HepG2 (cell line): ENCODE data around the gene GPER1. TPM values are rescaled to one million over a fixed set of nuclear protein-coding genes. Genes with fewer than 3 reads are reported as not detected.
A peak's percentile ranks its signal among the peaks of the same experiment; 100 is the strongest.

ENCODE experiments used
- CC2D1A ChIP-seq: sonication (generic); formaldehyde crosslinking; IDR thresholded peaks from 2 replicates; pipeline ENCODE4 v1.8.1; 2023; ENCODE audit warnings: mild to moderate bottlenecking, missing genetic modification reagents
- DNMT1 ChIP-seq: sonication (generic); formaldehyde crosslinking; IDR thresholded peaks from 2 replicates; pipeline ENCODE4 v1.5.1; 2020; ENCODE audit warnings: mild to moderate bottlenecking, missing genetic modification reagents
- HOXA3 ChIP-seq: sonication (generic); formaldehyde crosslinking; IDR thresholded peaks from 2 replicates; pipeline ENCODE4 v1.5.0; 2020; ENCODE audit warnings: missing genetic modification reagents
- KMT2B ChIP-seq: IDR thresholded peaks from 2 replicates; pipeline ENCODE4 v1.6.1; 2016; ENCODE audit warnings: missing genetic modification reagents, missing compliant biosample characterization
- MEIS2 ChIP-seq: sonication (generic); formaldehyde crosslinking; IDR thresholded peaks from 2 replicates; pipeline ENCODE4 v1.9.0; 2021; ENCODE audit warnings: mild to moderate bottlenecking, missing genetic modification reagents
- MLLT10 ChIP-seq: sonication (generic); formaldehyde crosslinking; IDR thresholded peaks from 2 replicates; pipeline ENCODE4 v1.4.0; 2020; ENCODE audit warnings: missing genetic modification reagents
- MYNN ChIP-seq: sonication (generic); formaldehyde crosslinking; IDR thresholded peaks from 2 replicates; pipeline ENCODE4 v1.4.0; 2020; ENCODE audit warnings: mild to moderate bottlenecking, low read depth, missing genetic modification reagents
- SOX6 ChIP-seq, 2 experiments: fragments of 450-650 bp in 1 of 2; sonication (generic) in 1 of 2; formaldehyde crosslinking in 1 of 2; IDR thresholded peaks; 2 replicates each; pipeline versions ENCODE4 v1.4.0 to v1.6.1; 2017 to 2020; ENCODE audit warnings: antibody characterized with exemption in 1 of 2, mild to moderate bottlenecking in 1 of 2, missing genetic modification reagents in 1 of 2
- SRSF1 ChIP-seq: fragments of 200-400 bp; formaldehyde crosslinking; optimal IDR thresholded peaks from 2 replicates; pipeline ENCODE3; 2017; ENCODE audit warnings: mild to moderate bottlenecking, low read depth, low read length, moderate library complexity
- STAT5B ChIP-seq: sonication (generic); formaldehyde crosslinking; IDR thresholded peaks from 2 replicates; pipeline ENCODE4 v1.4.0; 2020; ENCODE audit warnings: missing genetic modification reagents
- ZBTB46 ChIP-seq: sonication (generic); formaldehyde crosslinking; IDR thresholded peaks from 2 replicates; pipeline ENCODE4 v1.4.0; 2020; ENCODE audit warnings: mild to moderate bottlenecking, missing genetic modification reagents, borderline replicate concordance
- ZMYM4 ChIP-seq: sonication (generic); formaldehyde crosslinking; IDR thresholded peaks from 2 replicates; pipeline ENCODE4 v1.8.1; 2023; ENCODE audit warnings: mild to moderate bottlenecking, missing genetic modification reagents
- ZNF10 ChIP-seq: sonication (generic); formaldehyde crosslinking; IDR thresholded peaks from 2 replicates; pipeline ENCODE4 v1.4.0; 2020; ENCODE audit warnings: mild to moderate bottlenecking, low read depth, missing genetic modification reagents, borderline replicate concordance
- ZNF224 ChIP-seq: sonication (generic); formaldehyde crosslinking; IDR thresholded peaks from 2 replicates; pipeline ENCODE4 v1.5.0; 2020; ENCODE audit warnings: mild to moderate bottlenecking, missing genetic modification reagents
- polyA plus RNA-seq, 8 experiments: library from polyadenylated mRNA; depleted of rRNA in 3 of 8; stranded (reverse) in 7 of 8; unstranded in 1 of 8; fragments of >200 nt; fragmentation: Illumina TruSeq in 4 of 8; extraction: Trizol in 4 of 8; gene quantifications; 2 replicates each; pipeline versions ENCODE4 v1.2.1 to v1.2.3, GENCODE V29; 2011 to 2016; ENCODE audit warnings: low read depth in 4 of 8, missing spikeins in 1 of 8, mixed read lengths in 1 of 8; ENCODE audit not compliant: insufficient read depth in 1 of 8
- total RNA-seq, 5 experiments: library from RNA; depleted of rRNA; stranded (reverse); fragments of >200 nt; fragmentation: Illumina TruSeq; extraction: Trizol; gene quantifications; 2 replicates each; pipeline ENCODE4 v1.2.3, GENCODE V29; 2016; ENCODE audit warnings: low read depth in 1 of 5
- TF ChIP-seq, protein P1 (sequence below): IDR thresholded peaks from 2 replicates; pipeline ENCODE4 v1.4.0; 2020; ENCODE audit warnings: mild to moderate bottlenecking, missing genetic modification reagents
- TF ChIP-seq, protein P2 (sequence below): IDR thresholded peaks from 2 replicates; pipeline ENCODE4 v1.6.1; 2016; ENCODE audit warnings: missing compliant biosample characterization, missing genetic modification reagents, borderline replicate concordance
- TF ChIP-seq, protein P3 (sequence below): sonication (generic); formaldehyde crosslinking; IDR thresholded peaks from 2 replicates; pipeline ENCODE4 v1.4.0; 2020; ENCODE audit warnings: low read depth, missing genetic modification reagents

Gene GPER1
- total and polyA plus RNA-seq, 2 of the 13 experiments (the other 11 are each of a cell fraction or from before 2014, with no cell fraction given), result 12.7 to 19.7 TPM

- TF ChIP-seq, protein P1, sequence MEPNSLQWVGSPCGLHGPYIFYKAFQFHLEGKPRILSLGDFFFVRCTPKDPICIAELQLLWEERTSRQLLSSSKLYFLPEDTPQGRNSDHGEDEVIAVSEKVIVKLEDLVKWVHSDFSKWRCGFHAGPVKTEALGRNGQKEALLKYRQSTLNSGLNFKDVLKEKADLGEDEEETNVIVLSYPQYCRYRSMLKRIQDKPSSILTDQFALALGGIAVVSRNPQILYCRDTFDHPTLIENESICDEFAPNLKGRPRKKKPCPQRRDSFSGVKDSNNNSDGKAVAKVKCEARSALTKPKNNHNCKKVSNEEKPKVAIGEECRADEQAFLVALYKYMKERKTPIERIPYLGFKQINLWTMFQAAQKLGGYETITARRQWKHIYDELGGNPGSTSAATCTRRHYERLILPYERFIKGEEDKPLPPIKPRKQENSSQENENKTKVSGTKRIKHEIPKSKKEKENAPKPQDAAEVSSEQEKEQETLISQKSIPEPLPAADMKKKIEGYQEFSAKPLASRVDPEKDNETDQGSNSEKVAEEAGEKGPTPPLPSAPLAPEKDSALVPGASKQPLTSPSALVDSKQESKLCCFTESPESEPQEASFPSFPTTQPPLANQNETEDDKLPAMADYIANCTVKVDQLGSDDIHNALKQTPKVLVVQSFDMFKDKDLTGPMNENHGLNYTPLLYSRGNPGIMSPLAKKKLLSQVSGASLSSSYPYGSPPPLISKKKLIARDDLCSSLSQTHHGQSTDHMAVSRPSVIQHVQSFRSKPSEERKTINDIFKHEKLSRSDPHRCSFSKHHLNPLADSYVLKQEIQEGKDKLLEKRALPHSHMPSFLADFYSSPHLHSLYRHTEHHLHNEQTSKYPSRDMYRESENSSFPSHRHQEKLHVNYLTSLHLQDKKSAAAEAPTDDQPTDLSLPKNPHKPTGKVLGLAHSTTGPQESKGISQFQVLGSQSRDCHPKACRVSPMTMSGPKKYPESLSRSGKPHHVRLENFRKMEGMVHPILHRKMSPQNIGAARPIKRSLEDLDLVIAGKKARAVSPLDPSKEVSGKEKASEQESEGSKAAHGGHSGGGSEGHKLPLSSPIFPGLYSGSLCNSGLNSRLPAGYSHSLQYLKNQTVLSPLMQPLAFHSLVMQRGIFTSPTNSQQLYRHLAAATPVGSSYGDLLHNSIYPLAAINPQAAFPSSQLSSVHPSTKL (CRISPR knock-in tag), result peak; percentile 52
- TF ChIP-seq SRSF1 (no peak), SOX6 (IDR thresholded peaks at IDR 0.05) (no peak), SOX6 (CRISPR knock-in tag; IDR thresholded peaks at IDR 0.05) (peak; percentile 14; the same call in 1 of the 2 replicates), ZNF10 (CRISPR knock-in tag) (no peak), MYNN (CRISPR knock-in tag) (no peak), DNMT1 (CRISPR knock-in tag) (no peak), ZBTB46 (no peak), MEIS2 (0 out of 2 replicates have a peak, but pooled peaks have one; percentile 57), HOXA3 (CRISPR knock-in tag) (peak; percentile 35; the same call in 1 of the 2 replicates), CC2D1A (CRISPR knock-in tag) (no peak), KMT2B (CRISPR knock-in tag) (no peak), STAT5B (no peak), MLLT10 (CRISPR knock-in tag) (no peak), ZNF224 (no peak), ZMYM4 (CRISPR knock-in tag) (peak; percentile 42; the same call in 1 of the 2 replicates)
- TF ChIP-seq, protein P2, sequence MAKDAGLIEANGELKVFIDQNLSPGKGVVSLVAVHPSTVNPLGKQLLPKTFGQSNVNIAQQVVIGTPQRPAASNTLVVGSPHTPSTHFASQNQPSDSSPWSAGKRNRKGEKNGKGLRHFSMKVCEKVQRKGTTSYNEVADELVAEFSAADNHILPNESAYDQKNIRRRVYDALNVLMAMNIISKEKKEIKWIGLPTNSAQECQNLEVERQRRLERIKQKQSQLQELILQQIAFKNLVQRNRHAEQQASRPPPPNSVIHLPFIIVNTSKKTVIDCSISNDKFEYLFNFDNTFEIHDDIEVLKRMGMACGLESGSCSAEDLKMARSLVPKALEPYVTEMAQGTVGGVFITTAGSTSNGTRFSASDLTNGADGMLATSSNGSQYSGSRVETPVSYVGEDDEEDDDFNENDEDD (CRISPR knock-in tag), result peak; percentile 49; the same call in 1 of the 2 replicates
- TF ChIP-seq, protein P3, sequence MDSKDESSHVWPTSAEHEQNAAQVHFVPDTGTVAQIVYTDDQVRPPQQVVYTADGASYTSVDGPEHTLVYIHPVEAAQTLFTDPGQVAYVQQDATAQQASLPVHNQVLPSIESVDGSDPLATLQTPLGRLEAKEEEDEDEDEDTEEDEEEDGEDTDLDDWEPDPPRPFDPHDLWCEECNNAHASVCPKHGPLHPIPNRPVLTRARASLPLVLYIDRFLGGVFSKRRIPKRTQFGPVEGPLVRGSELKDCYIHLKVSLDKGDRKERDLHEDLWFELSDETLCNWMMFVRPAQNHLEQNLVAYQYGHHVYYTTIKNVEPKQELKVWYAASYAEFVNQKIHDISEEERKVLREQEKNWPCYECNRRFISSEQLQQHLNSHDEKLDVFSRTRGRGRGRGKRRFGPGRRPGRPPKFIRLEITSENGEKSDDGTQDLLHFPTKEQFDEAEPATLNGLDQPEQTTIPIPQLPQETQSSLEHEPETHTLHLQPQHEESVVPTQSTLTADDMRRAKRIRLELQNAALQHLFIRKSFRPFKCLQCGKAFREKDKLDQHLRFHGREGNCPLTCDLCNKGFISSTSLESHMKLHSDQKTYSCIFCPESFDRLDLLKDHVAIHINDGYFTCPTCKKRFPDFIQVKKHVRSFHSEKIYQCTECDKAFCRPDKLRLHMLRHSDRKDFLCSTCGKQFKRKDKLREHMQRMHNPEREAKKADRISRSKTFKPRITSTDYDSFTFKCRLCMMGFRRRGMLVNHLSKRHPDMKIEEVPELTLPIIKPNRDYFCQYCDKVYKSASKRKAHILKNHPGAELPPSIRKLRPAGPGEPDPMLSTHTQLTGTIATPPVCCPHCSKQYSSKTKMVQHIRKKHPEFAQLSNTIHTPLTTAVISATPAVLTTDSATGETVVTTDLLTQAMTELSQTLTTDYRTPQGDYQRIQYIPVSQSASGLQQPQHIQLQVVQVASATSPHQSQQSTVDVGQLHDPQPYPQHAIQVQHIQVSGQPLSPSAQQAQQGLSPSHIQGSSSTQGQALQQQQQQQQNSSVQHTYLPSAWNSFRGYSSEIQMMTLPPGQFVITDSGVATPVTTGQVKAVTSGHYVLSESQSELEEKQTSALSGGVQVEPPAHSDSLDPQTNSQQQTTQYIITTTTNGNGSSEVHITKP (CRISPR knock-in tag), result no peak
Observed at GRCh38 chr7:1044189-1045068, 43.5 kb upstream of the GPER1 start, which contains the start of gene GPR146 (continued).
